Measurements from ENCODE around the gene TRIM63. TPM values are rescaled to one million over a fixed set of nuclear protein-coding genes. Genes with fewer than 3 reads are reported as not detected.

The TRIM63 gene
- total and polyA plus RNA-seq, 2 of the 13 experiments (the other 11 are each of a cell fraction or from before 2014, with no cell fraction given): not detected

GRCh38 chr1:26110731-26111529 lies 43.5 kb upstream of the TRIM63 start (continued):
- TF ChIP-seq MEF2D (CRISPR knock-in tag; IDR thresholded peaks at IDR 0.05) (no peak), AKNA (CRISPR knock-in tag; IDR thresholded peaks at IDR 0.05; ENCODE audit: borderline replicate concordance) (no peak), ZFAT (CRISPR knock-in tag; conservative IDR thresholded peaks at IDR 0.05) (no peak), PAX8 (CRISPR knock-in tag; IDR thresholded peaks at IDR 0.05; ENCODE audit: borderline replicate concordance) (0 out of 2 replicates have a peak, but pooled peaks have one; percentile 10), ZNF354B (CRISPR knock-in tag; IDR thresholded peaks at IDR 0.05) (no peak), RFX3 (CRISPR knock-in tag; IDR thresholded peaks at IDR 0.05) (no peak), ZNF75D (CRISPR knock-in tag; IDR thresholded peaks at IDR 0.05; ENCODE audit: borderline replicate concordance) (no peak), ZNF274 (CRISPR knock-in tag; IDR thresholded peaks at IDR 0.05) (peak; percentile 60; the same call in 1 of the 2 replicates), YEATS2 (CRISPR knock-in tag; IDR thresholded peaks at IDR 0.05; ENCODE audit: borderline replicate concordance) (no peak; the same call in 1 of the 2 replicates), HNRNPLL (IDR thresholded peaks at IDR 0.05; ENCODE audit: low read depth, low read length, poor library complexity, severe bottlenecking) (peak; percentile 65), CBX2 (IDR thresholded peaks at IDR 0.05; ENCODE audit: low read depth, low read length) (no peak), CBX2 (CRISPR knock-in tag; IDR thresholded peaks at IDR 0.05; ENCODE audit: low read depth) (no peak), ZMYM4 (CRISPR knock-in tag; IDR thresholded peaks at IDR 0.05) (peak; percentile 6; the same call in 1 of the 2 replicates), ISL2 (CRISPR knock-in tag; IDR thresholded peaks at IDR 0.05) (0 out of 2 replicates have a peak, but pooled peaks have one; percentile 36), RBM39 (IDR thresholded peaks at IDR 0.05; ENCODE audit: low read depth, low read length, poor library complexity, severe bottlenecking) (peak; percentile 39), ZNF644 (CRISPR knock-in tag; IDR thresholded peaks at IDR 0.05; ENCODE audit: low read depth) (no peak), NFKBIZ (CRISPR knock-in tag; IDR thresholded peaks at IDR 0.05) (no peak), ZNF777 (CRISPR knock-in tag; IDR thresholded peaks at IDR 0.05) (peak; percentile 18), PCBP1 (IDR thresholded peaks at IDR 0.05; ENCODE audit: borderline replicate concordance, low read depth, low read length) (no peak), ELK4 (CRISPR knock-in tag; IDR thresholded peaks at IDR 0.05; ENCODE audit: borderline replicate concordance) (no peak), PITX1 (CRISPR knock-in tag; IDR thresholded peaks at IDR 0.05) (no peak), ZNF780A (CRISPR knock-in tag; IDR thresholded peaks at IDR 0.05) (no peak), AGO2 (optimal IDR thresholded peaks at IDR 0.05; ENCODE audit: low read depth, low read length) (peak; percentile 81), HES4 (CRISPR knock-in tag; IDR thresholded peaks at IDR 0.05; ENCODE audit: borderline replicate concordance) (peak; percentile 53)
